Measurements from ENCODE around the gene FOXP1.

FOXP1 gene

DNA sequence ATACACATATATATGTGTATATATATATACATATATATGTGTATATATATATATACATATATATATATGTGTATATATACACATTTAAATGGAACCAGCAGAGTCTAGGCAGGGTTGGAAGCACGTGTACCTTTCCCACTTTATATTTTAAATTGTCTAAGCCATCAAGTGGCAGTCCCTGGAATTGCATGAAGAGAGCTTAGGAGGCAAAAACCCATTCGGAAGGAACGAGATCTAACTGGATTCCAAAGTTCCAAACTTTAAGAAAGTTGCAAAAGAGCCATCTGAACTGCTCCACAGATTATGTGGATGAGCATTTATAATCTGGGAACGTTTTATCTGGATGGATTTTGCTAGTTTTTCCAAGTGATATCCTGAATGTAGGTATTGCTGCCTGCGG lies 186.5 kb downstream of the FOXP1 start:
- TF ChIP-seq, protein P1, sequence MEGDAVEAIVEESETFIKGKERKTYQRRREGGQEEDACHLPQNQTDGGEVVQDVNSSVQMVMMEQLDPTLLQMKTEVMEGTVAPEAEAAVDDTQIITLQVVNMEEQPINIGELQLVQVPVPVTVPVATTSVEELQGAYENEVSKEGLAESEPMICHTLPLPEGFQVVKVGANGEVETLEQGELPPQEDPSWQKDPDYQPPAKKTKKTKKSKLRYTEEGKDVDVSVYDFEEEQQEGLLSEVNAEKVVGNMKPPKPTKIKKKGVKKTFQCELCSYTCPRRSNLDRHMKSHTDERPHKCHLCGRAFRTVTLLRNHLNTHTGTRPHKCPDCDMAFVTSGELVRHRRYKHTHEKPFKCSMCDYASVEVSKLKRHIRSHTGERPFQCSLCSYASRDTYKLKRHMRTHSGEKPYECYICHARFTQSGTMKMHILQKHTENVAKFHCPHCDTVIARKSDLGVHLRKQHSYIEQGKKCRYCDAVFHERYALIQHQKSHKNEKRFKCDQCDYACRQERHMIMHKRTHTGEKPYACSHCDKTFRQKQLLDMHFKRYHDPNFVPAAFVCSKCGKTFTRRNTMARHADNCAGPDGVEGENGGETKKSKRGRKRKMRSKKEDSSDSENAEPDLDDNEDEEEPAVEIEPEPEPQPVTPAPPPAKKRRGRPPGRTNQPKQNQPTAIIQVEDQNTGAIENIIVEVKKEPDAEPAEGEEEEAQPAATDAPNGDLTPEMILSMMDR (IDR thresholded peaks at IDR 0.05; ENCODE audit: extremely low read depth, insufficient read depth, missing control alignments): peak; percentile 54
- in situ Hi-C loops (cut with MboI; ENCODE audit: low pct_unique_long_range_greater_than_20kb, low sequenced_read_pairs, unreplicated experiment): no loop called here
- DNase-seq (ENCODE audit: low spot score): no peak

DNA sequence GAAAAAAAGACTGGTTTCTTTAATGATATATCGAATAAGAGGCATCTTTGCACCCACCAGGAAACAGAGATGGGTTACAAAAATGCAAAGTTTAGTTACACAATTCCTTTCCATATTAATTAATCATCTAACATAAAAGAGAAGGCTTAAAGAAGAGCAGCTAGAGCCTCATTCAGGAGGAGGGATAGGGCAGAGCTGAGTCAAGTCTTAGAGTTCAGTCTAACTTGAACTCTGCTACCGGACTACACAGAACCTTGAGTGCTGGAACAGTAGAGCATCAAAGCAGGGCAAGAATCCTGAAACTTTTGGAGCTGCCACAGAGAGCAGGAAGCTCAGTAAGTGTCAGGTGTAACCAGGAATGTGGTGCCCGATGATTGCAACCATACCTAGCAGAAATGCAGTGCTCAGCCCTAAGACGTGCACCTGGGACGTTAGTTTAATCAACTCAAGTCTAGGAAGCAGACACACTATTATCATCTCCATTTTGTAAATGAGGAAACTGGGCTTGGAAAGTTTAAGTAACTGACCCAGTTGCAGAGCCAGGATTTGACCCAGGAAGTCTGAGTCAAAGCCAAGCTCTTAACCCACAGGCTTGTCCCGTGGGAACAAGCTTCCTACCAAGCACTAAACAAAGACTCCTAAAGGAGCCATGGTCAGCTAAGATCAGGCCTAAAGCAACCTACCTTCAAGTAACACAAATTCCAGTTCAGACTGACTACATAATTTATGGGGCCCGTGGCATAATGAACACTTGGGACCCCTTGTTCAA lies 187.4 kb downstream of the FOXP1 start:
- TF ChIP-seq, protein P1 (IDR thresholded peaks at IDR 0.05; ENCODE audit: extremely low read depth, insufficient read depth, missing control alignments): no peak
- in situ Hi-C loops (cut with MboI; ENCODE audit: low pct_unique_long_range_greater_than_20kb, low sequenced_read_pairs, unreplicated experiment): no loop called here
- no peak for DNase-seq (ENCODE audit: low spot score)

DNA sequence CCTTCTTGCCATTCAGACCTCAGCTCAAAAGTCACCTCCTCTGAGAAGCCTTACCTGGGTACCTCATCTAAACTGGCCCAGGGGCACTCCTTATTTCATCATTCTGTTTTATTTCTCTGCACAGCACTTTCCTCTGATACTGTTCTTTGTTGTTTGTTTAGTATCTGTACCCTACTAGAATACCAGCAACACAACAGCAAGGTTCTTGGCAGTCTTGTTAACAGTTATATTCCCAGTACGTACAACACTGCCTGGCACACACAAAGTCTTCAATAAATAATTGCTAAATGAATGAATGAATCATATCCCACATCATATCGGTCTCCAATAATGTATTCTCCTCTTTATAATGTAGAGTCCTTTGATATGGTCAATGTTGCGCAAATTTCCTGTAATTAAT lies 188.1 kb downstream of the FOXP1 start:
- no peak for DNase-seq (ENCODE audit: low spot score)
- TF ChIP-seq, protein P1 (IDR thresholded peaks at IDR 0.05; ENCODE audit: extremely low read depth, insufficient read depth, missing control alignments): no peak
- in situ Hi-C loops (cut with MboI; ENCODE audit: low pct_unique_long_range_greater_than_20kb, low sequenced_read_pairs, unreplicated experiment): no loop called here

DNA sequence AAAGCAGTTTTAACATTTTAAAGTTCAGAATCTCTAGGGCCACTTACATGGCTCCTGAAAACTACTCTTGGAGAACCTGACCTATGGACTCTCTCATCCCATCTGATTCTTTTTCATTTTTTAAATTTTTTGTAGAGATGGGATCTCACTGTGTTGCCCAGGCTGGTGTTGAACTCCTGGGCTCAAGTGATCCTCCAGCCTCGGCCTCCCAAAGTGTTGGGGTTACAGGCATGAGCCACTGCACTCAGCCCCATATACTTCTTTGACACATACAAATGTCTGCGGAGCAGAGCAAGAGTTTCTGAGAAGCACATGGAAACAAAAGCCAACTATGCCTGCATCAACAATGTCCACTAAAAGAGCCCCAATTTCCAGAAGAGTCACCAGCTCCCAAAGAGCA lies 189.8 kb downstream of the FOXP1 start:
- TF ChIP-seq, protein P1 (IDR thresholded peaks at IDR 0.05; ENCODE audit: extremely low read depth, insufficient read depth, missing control alignments): no peak
- in situ Hi-C loops (cut with MboI; ENCODE audit: low pct_unique_long_range_greater_than_20kb, low sequenced_read_pairs, unreplicated experiment): no loop called here
- no peak for DNase-seq (ENCODE audit: low spot score)

DNA sequence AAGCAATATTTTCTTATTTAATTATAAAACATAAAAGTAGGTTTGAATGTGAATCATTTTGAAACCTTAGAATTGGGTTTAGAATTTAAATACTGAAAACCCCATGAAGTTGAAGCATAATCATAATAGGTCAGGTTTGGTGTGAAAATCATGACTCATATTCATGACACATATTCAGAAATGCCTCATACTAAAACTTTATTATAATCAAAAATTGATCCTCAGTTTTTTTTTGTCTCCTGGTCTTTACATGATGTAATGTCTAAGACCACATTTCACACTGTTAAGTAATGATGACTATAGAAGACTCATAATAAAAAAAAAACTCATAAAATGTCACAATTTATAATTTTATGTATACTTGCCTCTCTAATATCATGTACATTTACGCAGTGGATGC lies 190.4 kb downstream of the FOXP1 start:
- in situ Hi-C loops (cut with MboI; ENCODE audit: low pct_unique_long_range_greater_than_20kb, low sequenced_read_pairs, unreplicated experiment): no loop called here
- TF ChIP-seq, protein P1 (IDR thresholded peaks at IDR 0.05; ENCODE audit: extremely low read depth, insufficient read depth, missing control alignments): no peak
- DNase-seq (ENCODE audit: low spot score): peak; percentile 47

DNA sequence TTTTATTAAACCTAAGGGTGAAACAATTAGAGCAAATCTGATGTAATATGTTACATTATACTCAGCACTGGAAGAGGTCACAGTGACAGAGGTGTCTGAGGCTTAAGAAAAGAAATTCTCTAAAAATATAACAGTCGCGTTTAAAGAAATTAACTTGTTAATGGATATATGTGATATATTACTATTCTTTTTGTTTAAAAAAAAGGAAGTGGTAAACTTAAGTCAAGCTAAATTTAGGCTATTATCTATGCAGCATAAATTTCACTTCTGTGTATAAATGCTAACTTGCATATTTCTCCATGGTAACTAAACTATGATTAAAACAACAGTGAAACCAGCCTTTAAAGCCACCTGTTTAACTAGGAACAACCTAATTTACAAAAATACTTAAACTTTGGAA lies 191.3 kb downstream of the FOXP1 start:
- DNase-seq (ENCODE audit: low spot score): peak; percentile 52
- in situ Hi-C loops (cut with MboI; ENCODE audit: low pct_unique_long_range_greater_than_20kb, low sequenced_read_pairs, unreplicated experiment): no loop called here
- TF ChIP-seq, protein P1 (IDR thresholded peaks at IDR 0.05; ENCODE audit: extremely low read depth, insufficient read depth, missing control alignments): no peak

All from GM13977 (cell line).